Activated naive CD8-positive, alpha-beta T cell (primary cell): ENCODE results near the gene SETBP1.

ENCODE experiments used
- H3K27ac Mint-ChIP-seq: one replicate; pipeline ENCODE4 v1.8.0; 2021; ENCODE audit warnings: mixed read lengths
- H3K27me3 Mint-ChIP-seq: one replicate; pipeline ENCODE4 v1.8.0; 2021; ENCODE audit warnings: mixed read lengths
- H3K36me3 Mint-ChIP-seq: one replicate; pipeline ENCODE4 v1.8.0; 2021; ENCODE audit warnings: mixed read lengths
- H3K4me1 Mint-ChIP-seq: one replicate; pipeline ENCODE4 v1.8.0; 2021; ENCODE audit warnings: low read depth, mixed read lengths
- H3K4me3 Mint-ChIP-seq: one replicate; pipeline ENCODE4 v1.8.0; 2021; ENCODE audit warnings: mild to moderate bottlenecking, mixed read lengths
- H3K9me3 Mint-ChIP-seq: one replicate; pipeline ENCODE4 v1.8.0; 2021; ENCODE audit warnings: low read depth, mixed read lengths

SETBP1 gene

DNA sequence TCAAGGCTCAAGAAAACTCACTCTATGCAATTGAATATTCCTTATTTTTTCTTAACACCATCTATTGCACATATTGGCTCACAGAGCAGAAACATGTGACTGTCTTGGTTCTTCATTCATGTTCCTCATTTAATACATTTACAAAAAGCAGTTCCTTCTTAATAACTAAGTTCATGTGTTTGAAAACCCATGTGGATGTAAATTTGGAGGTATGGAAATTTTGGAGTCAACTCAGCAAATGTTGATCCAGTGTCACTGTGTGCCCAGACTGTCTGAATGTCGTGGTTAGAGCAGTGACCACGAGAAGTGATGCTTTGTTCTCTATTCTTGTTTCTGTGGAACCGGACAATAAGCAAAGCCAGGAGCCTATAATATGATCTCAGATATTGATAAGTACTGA lies 299.1 kb downstream of the SETBP1 start:
- H3K9me3 Mint-ChIP-seq: no peaks in the 10 kb centered on the region
- H3K27ac Mint-ChIP-seq: no peak overlapping the region
- H3K4me1 Mint-ChIP-seq: no peaks in the 10 kb centered on the region
- no peaks in the 10 kb centered on the region for H3K36me3 Mint-ChIP-seq
- no peak overlapping the region for H3K4me3 Mint-ChIP-seq
- no peaks in the 10 kb centered on the region for H3K27me3 Mint-ChIP-seq

- Mint-ChIP-seq H3K9me3 (no peaks in the 10 kb centered on the region), H3K4me1 (no peaks in the 10 kb centered on the region), H3K36me3 (no peaks in the 10 kb centered on the region), H3K27ac (no peak overlapping the region), H3K27me3 (peaks cover 1% of the 10 kb centered on the region), H3K4me3 (no peak overlapping the region)
Observed at GRCh38 chr18:44981121-44981520, 300.4 kb downstream of the SETBP1 start.

GRCh38 chr18:44986933-44987332 lies 306.2 kb downstream of the SETBP1 start:
- H3K27ac Mint-ChIP-seq: no peak overlapping the region
- no peaks in the 10 kb centered on the region for H3K9me3 Mint-ChIP-seq
- peaks cover 2% of the 10 kb centered on the region for H3K27me3 Mint-ChIP-seq
- H3K4me1 Mint-ChIP-seq: no peaks in the 10 kb centered on the region
- H3K4me3 Mint-ChIP-seq: no peak overlapping the region
- no peaks in the 10 kb centered on the region for H3K36me3 Mint-ChIP-seq

GRCh38 chr18:44987371-44987770 lies 306.7 kb downstream of the SETBP1 start:
- Mint-ChIP-seq H3K27me3 (peaks cover 2% of the 10 kb centered on the region), H3K4me1 (no peaks in the 10 kb centered on the region), H3K27ac (no peak overlapping the region), H3K36me3 (no peaks in the 10 kb centered on the region), H3K4me3 (no peak overlapping the region), H3K9me3 (no peaks in the 10 kb centered on the region)

GRCh38 chr18:44988821-44989587 lies 308.3 kb downstream of the SETBP1 start:
- Mint-ChIP-seq H3K9me3 (no peaks in the 10 kb centered on the region), H3K27ac (no peak overlapping the region), H3K4me3 (no peak overlapping the region), H3K27me3 (peaks cover 2% of the 10 kb centered on the region), H3K4me1 (no peaks in the 10 kb centered on the region), H3K36me3 (no peaks in the 10 kb centered on the region)

DNA sequence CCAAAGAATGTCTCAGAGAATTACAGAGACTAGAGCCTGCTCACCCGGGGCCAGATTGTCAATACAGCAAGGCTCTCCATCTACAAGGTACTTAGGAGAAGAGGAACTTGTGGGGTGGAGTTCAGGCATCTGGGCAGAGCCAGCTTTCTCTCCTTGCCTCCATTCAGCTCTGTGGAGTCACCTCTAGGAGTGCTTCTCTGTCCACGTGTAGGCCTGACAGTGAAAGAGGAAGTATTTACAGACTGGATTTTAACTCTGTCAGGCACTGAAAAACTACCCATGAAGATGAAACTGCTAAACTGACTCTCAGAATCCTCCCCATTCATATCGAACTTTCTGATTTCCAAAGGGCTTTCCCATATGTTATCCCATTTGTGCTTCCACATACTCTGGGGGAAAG lies 315.6 kb downstream of the SETBP1 start:
- H3K9me3 Mint-ChIP-seq: peaks cover 3% of the 10 kb centered on the region
- H3K36me3 Mint-ChIP-seq: no peaks in the 10 kb centered on the region
- H3K4me3 Mint-ChIP-seq: no peak overlapping the region
- no peak overlapping the region for H3K27ac Mint-ChIP-seq
- no peaks in the 10 kb centered on the region for H3K4me1 Mint-ChIP-seq
- no peaks in the 10 kb centered on the region for H3K27me3 Mint-ChIP-seq

DNA sequence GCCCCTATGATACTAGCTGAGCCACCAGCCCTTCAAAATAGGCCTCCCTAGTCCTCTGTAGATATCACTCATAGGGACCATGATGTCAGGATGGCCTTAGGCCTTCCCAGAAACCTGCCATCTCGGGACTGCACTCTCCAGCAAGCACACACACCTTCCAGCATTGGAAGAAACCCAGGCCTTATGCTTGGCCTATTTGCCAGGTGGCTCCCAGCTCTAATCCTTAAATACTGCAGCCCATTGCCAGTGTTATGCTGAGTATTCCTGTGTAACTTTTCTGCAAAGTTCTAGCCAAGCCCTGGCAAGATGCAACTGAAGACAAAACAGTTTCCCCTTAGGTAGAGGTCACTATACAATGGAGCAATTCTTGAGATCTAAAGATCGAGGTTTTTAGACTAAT lies 316.5 kb downstream of the SETBP1 start:
- H3K4me3 Mint-ChIP-seq: no peak overlapping the region
- no peaks in the 10 kb centered on the region for H3K27me3 Mint-ChIP-seq
- H3K9me3 Mint-ChIP-seq: peaks cover 3% of the 10 kb centered on the region

DNA sequence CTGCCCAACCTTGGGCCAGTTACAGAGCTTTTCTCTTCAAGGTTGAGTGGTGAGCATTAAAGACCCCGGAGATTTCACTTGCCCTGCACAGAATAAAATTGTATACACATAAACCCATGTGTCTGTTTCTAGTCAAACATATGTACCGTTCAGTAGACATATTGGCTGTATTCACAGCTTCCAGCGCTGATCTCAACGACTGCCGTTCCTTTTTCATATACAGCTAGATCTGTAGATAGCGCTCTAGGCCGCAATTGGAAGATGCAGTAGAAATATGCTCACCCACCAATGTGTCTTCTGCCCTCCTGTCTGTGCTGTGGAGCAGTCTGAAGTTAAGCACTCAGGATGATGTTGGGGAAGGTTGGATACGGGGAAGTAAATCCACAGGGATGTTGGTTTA lies 317.7 kb downstream of the SETBP1 start:
- Mint-ChIP-seq H3K27ac (no peak overlapping the region), H3K4me3 (no peak overlapping the region), H3K9me3 (peaks cover 3% of the 10 kb centered on the region), H3K4me1 (no peaks in the 10 kb centered on the region), H3K27me3 (no peaks in the 10 kb centered on the region), H3K36me3 (no peaks in the 10 kb centered on the region)

More for the DNA sequence above, 316.5 kb downstream of the SETBP1 start:
- Mint-ChIP-seq H3K36me3 (no peaks in the 10 kb centered on the region), H3K4me1 (no peaks in the 10 kb centered on the region), H3K27ac (no peak overlapping the region)

DNA sequence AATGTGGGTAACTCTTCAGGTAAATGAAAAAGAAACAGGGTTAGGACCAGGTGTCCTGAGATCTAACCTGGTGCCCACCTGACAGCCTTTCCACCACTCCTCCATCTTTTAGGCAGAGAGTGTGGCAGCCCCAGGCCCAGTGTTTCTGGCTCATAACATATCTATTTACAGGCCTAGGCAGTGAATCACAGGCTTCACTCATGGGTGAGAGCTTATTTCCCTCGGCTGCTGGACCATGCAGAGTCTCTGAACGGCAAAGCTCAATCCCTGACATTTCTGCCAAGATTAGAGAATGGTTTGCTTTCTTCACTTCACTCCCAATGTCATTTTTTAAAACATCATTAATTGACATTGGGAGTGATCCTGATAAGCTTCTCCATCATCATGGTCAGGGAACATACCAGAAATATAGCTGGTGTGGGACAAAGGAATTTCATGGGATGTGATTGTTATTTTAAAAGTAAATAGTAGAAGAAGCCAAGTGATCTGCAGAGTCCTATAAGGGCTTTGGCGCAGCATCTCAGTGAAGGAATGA lies 323.9 kb downstream of the SETBP1 start:
- Mint-ChIP-seq H3K36me3 (no peaks in the 10 kb centered on the region), H3K27me3 (no peaks in the 10 kb centered on the region), H3K27ac (no peak overlapping the region), H3K4me3 (no peak overlapping the region), H3K9me3 (no peaks in the 10 kb centered on the region), H3K4me1 (peaks cover 8% of the 10 kb centered on the region)

DNA sequence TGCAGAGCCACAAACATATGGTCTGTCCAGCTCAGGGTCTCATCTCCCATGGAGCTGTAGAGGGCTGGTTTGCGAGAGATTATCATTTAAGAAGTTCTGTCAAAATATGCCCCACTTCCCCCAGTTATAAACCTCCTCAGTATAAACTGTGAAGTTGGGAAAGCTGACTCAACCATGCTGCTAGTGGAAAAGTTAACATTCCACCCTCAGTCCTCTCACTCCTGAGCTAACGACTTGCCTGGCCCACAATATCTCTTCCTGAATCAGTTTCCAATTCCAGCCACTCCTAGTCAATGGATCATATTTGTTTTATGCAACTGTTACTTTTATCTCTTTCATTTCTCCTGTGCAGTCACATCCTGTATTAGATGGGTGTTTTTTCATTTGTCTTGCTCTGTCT lies 326.2 kb downstream of the SETBP1 start:
- H3K4me3 Mint-ChIP-seq: no peak overlapping the region
- H3K36me3 Mint-ChIP-seq: no peaks in the 10 kb centered on the region
- no peaks in the 10 kb centered on the region for H3K9me3 Mint-ChIP-seq
- peaks cover 11% of the 10 kb centered on the region for H3K4me1 Mint-ChIP-seq
- no peaks in the 10 kb centered on the region for H3K27me3 Mint-ChIP-seq
- H3K27ac Mint-ChIP-seq: no peak overlapping the region

DNA sequence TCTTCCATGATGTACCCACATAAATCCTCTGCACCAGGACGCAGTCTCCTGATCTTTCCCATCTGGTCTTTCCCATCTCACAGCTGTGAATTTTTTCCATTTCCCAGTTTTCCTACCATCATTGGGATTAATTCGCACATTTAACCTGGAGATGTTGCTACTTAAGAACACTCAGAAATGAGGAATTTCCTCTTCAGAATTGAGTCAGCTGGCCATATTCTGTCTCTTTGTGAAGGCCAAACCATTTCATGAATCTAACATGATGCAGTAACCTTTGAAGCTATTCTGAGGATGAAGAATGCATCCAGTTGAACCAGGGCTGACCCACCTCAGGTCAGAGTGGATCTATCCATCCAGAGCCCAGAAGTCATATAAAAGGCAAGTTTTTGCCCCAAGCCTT lies 326.8 kb downstream of the SETBP1 start:
- Mint-ChIP-seq H3K27me3 (no peaks in the 10 kb centered on the region), H3K9me3 (no peaks in the 10 kb centered on the region), H3K36me3 (no peaks in the 10 kb centered on the region), H3K4me3 (no peak overlapping the region), H3K4me1 (peaks cover 11% of the 10 kb centered on the region), H3K27ac (no peak overlapping the region)

DNA sequence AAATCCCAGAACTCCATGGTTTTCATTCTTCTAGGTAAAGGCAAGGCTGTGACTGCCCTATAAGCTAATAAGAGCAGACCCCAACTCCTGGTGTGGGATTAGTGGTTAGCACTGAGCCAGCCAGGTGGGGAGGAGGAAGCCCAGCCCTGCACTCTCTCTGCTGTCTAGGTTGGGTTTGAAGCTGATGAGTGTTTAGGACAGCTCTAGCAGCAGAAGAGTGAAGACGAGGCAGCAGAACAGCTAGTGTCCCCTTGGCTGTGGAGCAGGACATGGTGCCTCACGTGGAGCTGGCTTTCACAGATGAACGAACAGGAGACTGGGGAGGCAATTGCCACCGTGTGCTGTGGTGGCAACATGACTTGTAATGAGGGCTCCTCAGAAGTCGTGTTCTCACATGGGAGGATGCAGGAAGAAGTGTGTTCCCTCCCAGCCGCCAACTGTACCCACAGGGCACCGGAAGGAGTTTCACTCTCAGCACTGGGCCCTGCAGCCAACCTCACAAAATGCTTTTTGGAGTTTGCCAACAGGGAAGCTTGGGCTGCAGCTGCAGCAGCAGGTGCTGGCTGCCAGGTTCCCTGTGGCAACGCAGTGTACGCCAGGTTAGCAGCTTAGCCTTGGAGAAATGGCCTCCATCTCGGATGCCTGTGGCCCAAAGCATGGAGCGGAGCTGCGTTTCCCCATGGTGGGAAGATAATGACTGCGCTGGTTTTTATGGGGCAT lies 328.2 kb downstream of the SETBP1 start:
- Mint-ChIP-seq H3K27me3 (no peaks in the 10 kb centered on the region), H3K36me3 (no peaks in the 10 kb centered on the region), H3K9me3 (no peaks in the 10 kb centered on the region), H3K4me1 (peaks cover 11% of the 10 kb centered on the region), H3K27ac (no peak overlapping the region), H3K4me3 (no peak overlapping the region)

- Mint-ChIP-seq H3K36me3 (no peaks in the 10 kb centered on the region), H3K27ac (no peak overlapping the region), H3K4me1 (peaks cover 11% of the 10 kb centered on the region), H3K4me3 (no peak overlapping the region), H3K27me3 (no peaks in the 10 kb centered on the region), H3K9me3 (no peaks in the 10 kb centered on the region)
Observed at GRCh38 chr18:45009756-45010155, 329.1 kb downstream of the SETBP1 start.

- H3K9me3 Mint-ChIP-seq: no peaks in the 10 kb centered on the region
- H3K36me3 Mint-ChIP-seq: no peaks in the 10 kb centered on the region
- H3K27ac Mint-ChIP-seq: no peak overlapping the region
- H3K27me3 Mint-ChIP-seq: no peaks in the 10 kb centered on the region
- peaks cover 11% of the 10 kb centered on the region for H3K4me1 Mint-ChIP-seq
- H3K4me3 Mint-ChIP-seq: no peak overlapping the region
Observed at GRCh38 chr18:45012286-45012685, 331.6 kb downstream of the SETBP1 start.

DNA sequence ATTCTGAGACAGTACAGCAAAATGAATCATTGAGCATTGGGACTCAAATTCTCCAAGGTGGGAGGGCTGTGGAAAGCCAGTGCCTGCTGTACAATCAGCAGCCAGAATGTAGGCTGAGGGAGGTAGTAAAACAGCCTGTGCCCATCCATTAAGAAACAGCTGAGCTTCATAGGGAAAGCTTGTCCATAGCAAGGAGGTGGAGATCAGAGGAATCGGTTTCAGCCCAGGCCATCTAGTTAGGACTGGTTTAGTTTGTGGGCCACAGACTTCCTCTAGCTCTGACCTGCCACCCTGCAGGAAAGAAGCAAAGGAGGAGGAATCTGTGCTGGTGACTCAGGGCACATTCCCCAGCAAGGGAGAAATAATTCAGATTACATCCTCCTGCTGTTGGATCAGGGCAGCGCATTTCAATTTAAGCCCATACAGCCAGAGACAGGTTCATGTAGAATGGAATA lies 333.4 kb downstream of the SETBP1 start:
- Mint-ChIP-seq H3K27me3 (peaks cover 3% of the 10 kb centered on the region), H3K4me1 (peaks cover 7% of the 10 kb centered on the region), H3K9me3 (no peaks in the 10 kb centered on the region), H3K4me3 (no peak overlapping the region), H3K36me3 (no peaks in the 10 kb centered on the region), H3K27ac (no peak overlapping the region)
